TTC549 (cell line): Measurements from ENCODE around the gene SLC35E2B.
"Not testable (repeated sequence)": the region's sequence is repeated elsewhere in the genome, so short reads cannot be mapped to it uniquely, and the experiment has no call there.

ENCODE experiments used
- FAIRE-seq: peaks from 2 replicates; lab custom pipeline; 2012; peaks lifted over from hg19 to GRCh38; lab: Jason Lieb, UNC

Gene SLC35E2B

DNA sequence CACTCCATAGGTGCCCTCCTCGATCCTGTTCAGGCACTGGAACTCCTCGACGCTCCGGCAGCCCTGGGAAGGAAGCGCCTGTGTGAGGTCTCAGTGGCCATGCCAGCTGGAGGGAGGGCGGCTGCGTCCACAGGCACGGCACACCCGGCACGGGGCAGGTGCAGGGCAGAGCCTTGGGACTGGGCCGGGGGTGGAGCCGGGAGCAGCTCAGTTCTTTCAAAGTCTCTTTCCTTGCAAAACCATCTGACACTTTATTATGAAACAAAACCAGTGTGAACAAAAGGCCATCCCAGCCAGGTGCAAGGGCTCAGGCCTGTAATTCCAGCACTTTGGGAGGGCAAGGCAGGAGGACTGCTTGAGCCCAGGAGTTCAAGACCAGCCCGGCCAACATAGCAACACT is 54.1 kb downstream of the SLC35E2B start:
- FAIRE-seq = not testable (repeated sequence)

DNA sequence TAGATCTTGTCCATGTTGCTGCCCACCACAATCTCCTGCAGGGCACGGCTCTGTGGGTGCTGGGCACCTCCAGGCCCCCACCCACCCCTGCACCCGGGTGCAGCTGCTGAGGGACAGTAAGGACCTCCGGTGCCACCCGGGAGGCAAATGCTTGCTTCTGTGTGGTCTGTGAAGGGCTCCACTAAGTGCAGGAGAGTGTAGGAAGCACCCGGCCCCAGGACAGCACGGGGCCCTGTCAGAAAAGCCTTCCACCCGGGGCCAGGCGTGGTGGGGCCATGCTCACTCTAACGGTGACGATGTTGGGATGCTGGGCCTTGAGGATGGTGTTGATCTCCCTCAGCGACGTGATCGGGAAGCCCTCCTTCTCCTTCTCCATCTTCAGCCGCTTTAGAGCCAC is 55.1 kb downstream of the SLC35E2B start:
- not testable (repeated sequence) for FAIRE-seq

DNA sequence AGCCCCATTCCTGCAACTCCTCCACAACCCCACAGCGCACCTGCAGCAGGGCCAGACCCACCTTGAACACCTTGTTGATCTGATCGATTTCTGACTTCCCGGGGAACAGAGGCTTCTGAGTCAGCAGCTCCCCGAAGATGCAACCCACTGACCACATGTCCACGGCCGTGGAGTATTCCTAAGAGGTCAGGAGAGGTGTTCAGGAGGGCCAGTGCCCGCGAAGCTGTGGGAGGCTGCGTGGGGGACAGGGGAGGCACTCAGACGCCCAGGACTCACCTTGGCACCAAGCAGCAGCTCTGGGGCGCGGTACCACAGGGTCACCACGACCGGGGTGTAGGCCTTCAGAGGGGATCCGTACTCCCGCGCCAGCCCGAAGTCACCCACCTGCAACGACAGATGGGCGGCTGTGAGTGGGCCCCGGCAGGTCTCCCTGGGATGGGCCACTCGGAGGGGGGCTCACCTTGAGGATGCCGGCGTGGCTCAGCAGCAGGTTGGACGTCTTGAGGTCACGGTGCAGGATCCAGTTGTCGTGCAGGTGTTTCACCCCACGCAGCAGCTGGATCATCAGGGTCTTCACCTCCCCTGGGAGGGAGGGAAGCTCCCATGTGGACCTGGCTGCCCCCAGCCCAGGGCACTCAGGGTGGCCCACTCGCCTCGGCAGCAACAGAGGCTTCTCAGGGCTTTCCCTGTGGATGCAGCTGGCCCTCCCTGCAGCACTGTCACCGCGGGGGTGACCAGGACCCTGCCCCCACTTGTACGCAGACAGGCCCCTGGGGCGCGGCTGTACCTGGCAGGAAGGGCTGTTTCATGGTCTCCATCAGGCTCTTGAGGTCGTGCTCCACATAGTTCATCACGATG is 55.7 kb downstream of the SLC35E2B start:
- FAIRE-seq = not testable (repeated sequence)

DNA sequence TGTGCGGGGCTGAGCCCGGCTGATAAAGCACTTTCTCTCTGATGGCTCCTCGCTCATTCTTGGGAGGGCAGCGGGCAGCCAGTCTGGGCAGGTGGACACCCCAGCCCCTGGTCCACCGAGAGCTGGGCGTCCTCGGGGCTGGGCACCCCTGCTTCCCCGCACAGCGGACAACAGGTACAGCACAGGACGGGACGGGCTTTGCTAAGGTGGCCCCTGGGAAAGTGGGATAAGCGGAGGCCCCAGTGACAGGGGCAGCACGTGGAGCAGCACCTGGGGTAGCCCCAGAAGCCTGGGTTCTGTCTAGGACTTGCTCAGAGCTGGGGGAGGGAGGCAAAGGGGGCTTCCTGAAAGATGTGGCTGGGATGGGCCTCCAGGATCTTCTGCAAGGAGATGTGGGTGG is 58.0 kb downstream of the SLC35E2B start:
- FAIRE-seq = not testable (repeated sequence)

DNA sequence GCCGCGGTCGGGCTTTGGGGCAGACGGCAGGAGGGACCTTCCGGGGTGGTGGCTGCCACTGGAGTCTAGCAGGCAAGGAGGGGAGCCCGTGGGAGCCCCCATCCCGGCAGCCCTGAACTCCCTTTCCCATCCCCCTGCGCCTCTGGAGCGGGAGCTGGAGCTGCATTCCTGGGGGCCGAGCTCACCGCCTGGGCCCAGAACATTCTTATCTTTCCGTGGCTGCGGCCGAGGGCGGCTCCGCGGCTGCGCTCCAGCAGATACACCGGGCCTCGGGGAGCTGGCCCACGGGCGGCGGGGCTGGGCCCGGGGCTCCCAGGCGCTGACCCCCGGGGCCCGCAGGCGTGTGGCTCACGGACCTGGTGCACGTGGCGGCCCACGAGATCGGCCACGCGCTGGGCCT is 59.2 kb downstream of the SLC35E2B start:
- FAIRE-seq = not testable (repeated sequence)

DNA sequence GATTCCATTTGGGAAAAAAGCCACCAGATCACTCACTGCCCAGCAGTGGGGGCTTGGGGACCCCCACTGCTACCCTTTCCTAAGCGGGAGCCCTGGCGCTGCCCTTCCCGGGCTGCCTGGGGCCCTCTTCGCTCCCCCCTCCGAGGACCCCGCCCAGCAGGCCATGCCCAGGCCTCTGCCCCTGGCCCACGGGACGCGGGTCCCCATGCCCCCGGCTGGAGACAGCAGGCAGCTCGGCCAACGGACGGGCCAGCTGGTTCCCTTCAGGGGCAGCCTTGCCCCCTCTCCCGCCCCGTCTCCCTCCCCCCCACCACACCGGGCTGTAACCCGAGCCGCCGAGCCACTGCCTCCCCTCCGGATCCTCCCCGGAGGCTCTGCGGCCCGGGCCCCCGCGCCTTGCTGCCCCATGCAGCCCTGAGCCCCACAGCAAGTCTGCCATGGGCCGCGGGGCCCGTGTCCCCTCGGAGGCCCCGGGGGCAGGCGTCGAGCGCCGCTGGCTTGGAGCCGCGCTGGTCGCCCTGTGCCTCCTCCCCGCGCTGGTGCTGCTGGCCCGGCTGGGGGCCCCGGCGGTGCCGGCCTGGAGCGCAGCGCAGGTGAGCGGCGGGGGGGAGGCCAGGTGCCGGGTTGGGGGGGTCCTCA is 60.7 kb downstream of the SLC35E2B start, which contains the start of gene MMP23B:
Gene MMP23B (plus strand): TSS at position 392 of the 639 bp plus-strand sequence. CDS start 46 bp downstream, at position 438.
- no peak for FAIRE-seq

DNA sequence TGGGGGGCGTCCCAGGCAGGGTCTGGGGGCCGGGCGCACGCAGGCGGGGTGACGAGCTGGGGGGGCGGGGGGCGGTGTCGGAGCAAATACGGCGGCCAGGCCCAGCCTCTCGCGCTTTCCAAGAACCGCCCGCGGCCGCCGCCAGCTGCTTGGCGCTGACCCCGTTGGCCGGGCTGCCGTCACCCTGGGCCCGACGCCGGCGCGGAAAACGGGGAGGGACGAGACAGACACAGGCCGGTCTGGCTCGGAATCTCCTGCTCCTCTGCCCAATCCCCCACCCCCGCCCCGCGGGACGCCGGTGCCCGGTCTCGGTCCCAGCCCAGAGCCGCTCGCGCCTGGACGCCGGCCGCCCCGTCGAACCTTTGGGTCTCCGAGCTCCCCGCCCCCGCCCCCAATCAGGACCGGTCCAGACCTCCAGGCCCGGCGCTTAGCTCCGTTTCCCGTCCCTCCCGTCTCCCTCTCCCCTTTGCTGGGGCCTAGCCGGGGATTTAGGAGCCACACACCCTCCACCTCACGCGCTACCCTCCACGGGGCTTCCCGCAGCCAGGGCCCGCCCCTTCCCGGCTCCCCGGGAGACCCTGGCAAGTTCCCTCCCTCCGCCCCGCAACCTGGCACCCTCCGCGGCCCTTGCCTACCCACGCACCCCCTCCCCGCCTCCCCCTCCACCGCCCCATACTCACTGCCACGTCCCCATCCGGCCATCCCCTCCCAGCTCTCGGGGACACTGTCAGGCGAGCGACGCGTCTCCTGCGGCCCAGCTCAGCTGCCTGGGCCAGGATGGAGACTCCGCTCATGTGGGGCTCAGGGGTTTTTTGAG is 61.4 kb downstream of the SLC35E2B start:
- FAIRE-seq = no peak

DNA sequence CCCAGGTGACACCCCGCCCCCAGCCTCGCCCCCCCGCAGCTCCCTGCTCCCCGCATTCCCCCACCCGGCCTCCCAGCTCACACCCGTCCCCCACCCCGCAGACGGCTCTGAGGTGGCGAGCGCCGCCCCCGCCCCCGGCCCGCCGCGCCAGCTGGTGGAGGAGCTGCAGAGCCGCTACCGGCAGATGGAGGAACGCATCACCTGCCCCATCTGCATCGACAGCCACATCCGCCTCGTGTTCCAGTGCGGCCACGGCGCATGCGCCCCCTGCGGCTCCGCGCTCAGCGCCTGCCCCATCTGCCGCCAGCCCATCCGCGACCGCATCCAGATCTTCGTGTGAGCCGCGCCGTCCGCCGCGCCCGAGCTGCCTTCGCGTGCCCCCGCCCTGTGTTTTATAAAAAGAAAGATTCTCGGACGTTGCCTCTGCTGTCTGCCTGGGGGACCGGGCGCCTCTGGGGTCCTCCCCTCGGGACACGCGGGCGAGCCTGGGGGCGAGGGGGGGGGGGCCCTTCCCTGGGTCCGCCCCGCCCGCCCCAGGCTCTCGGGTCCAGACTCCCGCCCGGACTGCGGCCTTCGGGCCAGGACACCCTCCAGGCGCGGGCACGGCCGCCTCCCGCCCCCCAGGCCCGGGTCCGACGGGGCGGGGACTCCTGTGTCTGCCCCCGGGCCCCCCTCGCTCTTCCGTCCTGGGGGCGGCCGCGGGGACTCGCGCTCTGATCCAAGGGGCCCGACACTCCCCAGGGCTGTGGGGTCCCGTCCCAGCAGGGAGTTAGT is 62.2 kb downstream of the SLC35E2B start:
- FAIRE-seq = no peak

DNA sequence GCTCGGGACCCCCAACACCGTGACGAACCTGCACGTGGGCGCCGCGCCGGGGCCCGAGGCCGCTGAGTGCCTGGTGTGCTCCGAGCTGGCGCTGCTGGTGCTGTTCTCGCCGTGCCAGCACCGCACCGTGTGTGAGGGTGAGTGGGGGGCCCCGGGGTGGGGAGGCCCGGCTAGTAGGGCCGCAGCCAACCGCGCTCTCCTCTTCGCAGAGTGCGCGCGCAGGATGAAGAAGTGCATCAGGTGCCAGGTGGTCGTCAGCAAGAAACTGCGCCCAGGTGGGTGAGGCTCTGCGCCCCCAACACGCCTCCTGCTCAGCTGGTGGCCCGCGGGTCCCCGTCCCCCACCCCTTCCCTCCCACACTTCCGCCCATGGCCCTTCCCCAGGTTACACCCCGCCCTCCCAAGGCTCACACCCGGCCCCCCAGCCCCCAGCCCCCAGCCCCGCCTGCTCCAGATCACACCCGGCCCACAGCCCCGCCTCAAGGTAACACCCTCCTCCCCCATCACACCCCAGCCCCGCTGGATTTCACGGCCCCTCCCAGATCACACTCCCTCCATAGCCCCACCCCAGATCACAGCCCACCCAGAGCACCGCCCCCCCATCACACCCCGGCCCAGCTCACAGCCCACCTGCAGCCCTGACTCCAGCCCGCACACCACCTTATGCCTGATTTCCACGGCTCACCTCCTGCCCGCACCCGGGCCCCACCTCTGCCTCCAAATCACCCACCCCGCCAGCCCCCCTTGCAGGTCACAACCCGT is 63.0 kb downstream of the SLC35E2B start:
- no peak for FAIRE-seq

DNA sequence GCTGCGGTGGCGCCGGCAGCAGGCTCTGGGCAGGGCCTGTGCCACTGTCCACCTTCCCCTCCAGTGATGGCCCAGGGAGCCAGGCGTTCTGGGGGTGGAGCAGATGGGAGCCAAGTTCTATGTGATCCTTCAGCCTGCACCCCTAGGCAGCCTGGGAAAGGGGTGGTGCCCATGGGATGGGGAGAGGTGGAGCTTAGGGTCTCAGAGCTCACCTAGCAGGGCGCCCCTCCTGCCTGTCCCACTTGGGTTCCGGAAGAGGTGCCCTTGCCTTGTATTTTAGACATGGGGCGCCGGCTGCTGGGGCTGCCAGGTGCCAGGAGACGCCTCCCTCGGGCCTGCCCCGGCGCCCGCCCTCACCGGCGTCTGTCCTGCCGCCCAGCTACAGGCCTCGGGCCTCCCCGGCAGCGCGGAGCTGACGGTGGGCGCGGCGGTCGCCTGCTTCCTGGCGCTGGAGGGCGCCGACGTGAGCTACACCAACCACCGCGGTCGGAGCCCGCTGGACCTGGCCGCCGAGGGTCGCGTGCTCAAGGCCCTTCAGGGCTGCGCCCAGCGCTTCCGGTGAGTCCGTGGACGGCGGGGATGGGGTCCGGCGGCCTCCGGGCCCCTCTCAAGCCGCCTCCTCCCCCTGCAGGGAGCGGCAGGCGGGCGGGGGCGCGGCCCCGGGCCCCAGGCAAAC is 63.7 kb downstream of the SLC35E2B start:
- no peak for FAIRE-seq

DNA sequence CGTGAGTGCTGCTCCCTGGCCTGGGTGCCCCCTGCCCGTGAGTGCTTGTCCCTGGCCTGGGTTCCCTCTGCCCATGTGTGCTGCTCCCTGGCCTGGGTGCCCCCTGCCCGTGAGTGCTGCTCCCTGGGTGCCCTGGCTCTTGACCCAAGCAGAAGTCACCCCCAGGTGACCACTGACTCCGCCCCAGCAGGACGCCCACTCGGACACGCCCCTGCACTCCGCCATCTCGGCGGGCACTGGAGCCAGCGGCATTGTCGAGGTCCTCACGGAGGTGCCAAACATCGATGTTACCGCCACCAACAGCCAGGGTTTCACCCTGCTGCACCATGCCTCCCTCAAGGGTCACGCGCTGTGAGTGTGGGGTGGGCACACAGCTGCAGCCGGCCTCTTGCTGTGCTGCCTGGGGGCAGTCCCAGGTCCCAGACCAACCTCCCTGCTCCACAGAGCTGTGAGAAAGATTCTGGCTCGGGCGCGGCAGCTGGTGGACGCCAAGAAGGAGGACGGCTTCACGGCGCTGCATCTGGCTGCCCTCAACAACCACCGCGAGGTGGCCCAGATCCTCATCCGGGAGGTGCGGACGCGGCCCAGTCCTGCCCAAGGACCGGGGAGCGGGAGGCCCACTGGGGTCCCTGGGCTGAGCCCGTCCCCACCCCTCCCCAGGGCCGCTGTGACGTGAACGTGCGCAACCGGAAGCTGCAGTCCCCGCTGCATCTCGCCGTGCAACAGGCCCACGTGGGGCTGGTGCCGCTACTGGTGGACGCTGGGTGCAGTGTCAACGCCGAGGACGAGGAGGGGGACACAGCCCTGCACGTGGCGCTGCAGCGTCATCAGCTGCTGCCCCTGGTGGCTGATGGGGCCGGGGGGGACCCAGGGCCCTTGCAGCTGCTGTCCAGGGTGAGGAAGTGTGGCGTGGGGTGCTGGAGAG is 64.5 kb downstream of the SLC35E2B start:
- FAIRE-seq = no peak

DNA sequence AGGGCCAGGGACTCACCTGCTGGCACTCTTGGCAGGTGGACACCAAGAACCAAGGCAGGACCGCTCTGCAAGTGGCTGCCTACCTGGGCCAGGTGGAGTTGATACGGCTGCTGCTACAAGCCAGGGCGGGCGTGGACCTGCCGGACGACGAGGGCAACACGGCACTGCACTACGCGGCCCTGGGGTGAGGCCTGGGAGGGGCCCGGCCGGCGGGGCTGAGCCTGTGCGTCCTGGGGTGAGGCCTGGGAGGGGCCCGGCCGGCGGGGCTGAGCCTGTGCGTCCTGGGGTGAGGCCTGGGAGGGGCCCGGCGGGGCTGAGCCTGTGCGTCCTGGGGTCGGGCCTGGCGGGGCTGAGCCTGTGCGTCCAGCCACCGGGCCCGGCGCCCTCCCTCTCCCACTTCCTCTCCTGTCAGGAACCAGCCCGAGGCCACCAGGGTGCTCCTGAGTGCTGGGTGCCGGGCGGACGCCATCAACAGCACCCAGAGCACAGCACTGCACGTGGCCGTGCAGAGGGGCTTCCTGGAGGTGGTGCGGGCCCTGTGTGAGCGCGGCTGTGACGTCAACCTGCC is 65.2 kb downstream of the SLC35E2B start:
- no peak for FAIRE-seq

DNA sequence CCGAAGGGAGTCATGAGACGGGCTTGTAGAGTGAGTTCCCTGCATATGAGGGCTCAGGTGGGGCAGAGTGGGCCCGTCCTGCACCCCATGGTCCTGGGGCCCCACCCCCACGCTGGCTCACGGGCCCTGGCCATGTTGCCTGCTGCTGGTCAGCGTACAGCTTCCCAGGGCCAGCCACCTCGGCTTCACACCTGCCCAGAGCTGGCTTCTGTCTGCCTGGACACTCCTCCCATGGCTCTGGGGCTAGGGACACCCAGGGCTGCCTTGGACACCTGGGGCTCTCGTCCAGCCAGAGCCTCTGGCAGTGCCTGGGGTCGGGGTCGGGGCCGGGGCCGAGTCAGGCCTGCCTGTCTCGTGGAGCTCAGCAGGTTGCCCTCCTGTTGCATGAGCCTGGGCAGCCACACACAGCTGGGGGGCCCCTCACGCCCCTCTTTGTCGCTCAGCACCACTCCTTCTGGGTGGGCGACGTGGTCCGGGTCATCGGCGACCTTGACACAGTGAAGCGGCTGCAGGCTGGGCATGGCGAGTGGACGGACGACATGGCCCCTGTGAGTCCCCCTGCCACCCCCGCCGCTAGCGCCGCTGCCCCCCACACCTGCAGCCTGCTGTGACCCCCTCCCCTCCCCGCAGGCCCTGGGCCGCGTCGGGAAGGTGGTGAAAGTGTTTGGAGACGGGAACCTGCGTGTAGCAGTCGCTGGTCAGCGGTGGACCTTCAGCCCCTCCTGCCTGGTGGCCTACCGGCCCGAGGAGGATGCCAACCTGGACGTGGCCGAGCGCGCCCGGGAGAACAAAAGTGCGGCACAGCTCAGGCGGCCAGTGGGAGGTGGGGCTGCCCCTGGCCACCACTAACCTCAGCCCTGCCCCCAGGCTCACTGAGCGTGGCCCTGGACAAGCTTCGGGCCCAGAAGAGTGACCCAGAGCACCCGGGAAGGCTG is 66.1 kb downstream of the SLC35E2B start:
- no peak for FAIRE-seq

DNA sequence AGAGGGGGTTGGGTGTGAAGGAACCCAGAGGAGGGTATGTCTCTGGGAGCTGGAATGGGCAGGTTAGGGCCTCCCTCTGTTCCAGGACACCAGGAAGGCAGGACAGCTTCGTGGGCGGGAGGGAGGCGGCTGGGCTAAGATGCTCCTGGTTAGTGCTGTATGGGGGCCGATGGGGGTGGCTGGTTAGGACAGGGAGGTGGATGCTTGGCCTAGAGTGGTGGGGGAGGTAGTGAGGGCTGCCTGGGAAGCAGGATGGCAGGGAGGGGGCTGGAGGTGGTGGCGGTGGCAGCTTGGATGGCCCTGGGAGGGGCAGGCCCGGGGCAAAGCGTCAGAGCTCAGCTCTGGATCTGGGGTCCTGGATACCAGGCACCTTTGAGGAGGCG is 66.8 kb downstream of the SLC35E2B start:
- no peak for FAIRE-seq

DNA sequence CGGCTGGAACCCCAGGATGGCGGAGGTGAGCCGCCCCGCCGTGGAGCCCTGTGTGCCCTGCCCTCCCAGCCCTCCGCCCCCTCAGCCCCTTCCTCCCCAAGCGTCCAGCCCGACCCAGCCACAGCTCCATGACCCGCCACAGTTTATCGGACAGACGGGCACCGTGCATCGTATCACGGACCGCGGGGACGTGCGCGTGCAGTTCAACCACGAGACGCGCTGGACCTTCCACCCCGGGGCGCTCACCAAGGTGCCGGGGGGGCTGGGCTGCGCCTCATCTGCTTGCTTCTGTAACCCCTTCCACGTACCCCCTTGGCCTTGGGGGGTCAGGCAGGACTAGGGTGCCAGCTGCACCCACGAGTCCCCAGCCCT is 67.2 kb downstream of the SLC35E2B start:
- no peak for FAIRE-seq

DNA sequence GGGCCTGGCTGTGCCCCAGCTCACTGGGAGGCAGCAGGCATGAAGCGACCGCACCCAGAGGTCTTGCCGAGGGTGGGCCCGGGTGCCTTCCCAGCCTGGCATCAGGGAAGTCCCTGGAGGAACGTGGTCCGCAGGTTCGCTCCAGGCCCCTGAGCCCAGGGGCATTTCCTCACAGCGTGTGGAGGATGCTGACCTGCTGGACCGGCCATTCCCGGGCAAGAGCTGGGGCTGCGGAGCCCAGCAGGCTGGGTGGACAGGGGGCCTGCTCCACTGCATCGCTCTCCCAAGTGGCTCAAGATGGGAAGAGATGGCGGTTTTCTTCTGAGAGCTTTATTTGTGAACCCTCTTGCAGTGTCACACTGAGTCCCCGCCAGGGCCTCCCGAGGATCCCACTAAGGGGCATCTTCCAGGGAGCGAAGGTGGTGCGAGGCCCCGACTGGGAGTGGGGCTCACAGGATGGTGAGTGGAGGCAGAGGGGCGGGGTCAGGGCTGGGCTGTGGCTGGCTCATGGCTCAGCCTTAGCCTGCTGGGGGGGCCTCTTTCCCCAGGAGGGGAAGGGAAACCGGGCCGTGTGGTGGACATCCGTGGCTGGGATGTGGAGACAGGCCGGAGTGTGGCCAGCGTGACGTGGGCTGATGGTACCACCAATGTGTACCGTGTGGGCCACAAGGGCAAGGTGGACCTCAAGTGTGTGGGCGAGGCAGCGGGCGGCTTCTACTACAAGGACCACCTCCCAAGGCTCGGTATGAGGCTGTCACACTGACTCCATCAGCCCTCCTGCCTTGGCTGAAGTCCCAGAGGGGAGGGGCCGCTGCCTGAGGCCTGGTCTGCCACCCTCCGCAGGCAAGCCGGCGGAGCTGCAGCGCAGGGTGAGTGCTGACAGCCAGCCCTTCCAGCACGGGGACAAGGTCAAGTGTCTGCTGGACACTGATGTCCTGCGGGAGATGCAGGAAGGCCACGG is 67.9 kb downstream of the SLC35E2B start:
- FAIRE-seq = no peak
